COR-L47 (cell line): ENCODE measurements around the gene BCAS1.

Experiments
- DNase-seq: peaks from one replicate; lab custom pipeline; 2025; lab: John Stamatoyannopoulos, UW

BCAS1 gene

DNA sequence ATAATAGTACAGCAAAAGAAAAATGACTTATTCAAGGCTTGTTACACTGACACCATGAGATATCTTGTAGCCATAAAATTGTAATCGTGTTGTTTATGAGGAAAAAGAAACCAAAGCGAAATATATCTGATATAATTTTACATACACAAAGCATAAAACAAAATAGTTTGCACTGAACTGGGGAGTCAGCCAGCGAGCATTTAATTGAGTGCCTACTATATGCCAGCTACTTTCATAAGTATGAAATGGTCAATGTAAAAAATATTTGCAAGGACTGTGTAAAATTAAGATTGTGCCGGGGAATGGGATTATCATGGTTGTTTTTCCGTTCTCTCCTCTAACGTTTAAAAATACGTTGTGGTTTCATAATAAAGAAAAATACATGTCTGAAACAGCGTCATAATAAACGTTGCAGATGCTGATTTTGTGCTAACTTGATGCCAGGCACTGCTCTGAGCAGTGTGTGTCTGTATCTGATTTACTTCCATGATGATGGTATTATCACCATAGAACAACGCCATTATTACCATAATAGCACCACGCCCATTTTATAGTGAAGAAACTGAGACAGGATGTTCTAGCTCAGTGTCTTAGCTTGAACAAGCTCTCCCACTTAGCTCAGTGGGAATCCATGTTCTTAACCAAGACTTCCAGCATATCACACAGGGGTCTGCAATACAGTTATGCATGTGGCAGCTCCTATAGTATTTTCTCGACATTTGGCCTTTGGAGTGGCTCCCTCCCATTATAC is 144.6 kb downstream of the BCAS1 start:
- no peak for DNase-seq

DNA sequence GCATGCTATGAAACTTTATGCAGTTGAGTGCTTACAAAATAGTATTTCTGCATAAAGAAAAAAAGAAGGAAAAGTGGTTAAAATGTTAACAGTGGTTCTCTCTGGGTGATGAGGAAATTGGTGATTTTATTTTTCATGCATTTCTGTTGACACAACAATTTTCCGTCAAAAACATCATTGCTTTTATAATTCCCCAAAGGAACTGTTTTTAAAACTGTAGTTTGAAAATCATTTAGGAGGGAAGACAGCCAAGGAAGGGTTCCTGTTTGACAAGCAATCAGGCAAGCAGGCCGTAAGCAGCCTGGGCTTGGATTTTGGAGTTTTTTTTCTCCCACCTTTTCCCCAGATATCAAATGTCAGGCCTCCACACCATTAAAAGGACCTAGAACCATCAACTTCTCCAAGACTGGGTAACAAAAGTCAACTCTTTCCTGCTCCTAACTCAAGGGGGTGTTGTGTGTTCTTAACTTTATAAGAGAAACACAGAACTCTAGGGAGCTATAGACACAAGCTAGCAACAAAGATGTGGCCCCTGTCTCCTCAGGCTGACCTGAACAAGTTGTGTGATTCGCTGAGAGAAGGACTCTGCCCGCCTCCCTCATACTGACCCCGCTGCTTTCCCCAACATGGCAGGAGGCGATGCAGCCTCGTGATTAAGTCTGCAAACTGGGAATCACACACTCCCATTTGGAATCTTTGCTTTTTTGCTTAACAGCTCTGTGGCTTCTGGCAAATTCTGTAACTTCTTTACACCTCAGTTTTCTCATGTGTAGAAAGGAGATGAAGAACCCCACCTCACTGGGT is 146.6 kb downstream of the BCAS1 start:
- DNase-seq, result no peak

- no peak for DNase-seq
Measured at GRCh38 chr20:53922901-53923314, 147.5 kb downstream of the BCAS1 start.

DNA sequence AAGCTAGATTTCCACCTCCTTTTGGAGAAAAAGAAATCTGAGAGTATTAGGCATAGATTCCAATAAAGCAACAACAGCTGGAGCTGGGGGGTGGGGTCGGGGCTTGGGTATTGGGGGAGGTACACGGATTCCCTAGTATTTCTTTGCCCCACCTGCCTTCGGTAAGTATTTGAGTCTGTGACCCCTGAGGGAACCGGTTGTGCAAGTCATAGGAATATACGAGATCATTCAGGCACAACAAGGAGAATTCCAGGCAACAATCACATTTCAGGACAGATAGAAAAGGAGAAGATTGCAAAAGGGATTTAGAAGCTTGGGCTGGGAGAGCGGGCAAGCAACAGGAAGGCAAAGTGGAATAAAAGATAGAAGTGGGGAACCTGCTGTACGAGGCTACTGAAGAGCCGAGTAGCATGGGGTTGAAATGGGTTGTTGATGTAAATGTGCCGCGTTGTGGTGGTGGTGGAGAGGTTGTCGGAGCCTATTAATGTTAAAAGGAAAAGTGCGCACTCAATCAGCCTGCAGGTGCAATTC is 148.9 kb downstream of the BCAS1 start:
- no peak for DNase-seq

DNA sequence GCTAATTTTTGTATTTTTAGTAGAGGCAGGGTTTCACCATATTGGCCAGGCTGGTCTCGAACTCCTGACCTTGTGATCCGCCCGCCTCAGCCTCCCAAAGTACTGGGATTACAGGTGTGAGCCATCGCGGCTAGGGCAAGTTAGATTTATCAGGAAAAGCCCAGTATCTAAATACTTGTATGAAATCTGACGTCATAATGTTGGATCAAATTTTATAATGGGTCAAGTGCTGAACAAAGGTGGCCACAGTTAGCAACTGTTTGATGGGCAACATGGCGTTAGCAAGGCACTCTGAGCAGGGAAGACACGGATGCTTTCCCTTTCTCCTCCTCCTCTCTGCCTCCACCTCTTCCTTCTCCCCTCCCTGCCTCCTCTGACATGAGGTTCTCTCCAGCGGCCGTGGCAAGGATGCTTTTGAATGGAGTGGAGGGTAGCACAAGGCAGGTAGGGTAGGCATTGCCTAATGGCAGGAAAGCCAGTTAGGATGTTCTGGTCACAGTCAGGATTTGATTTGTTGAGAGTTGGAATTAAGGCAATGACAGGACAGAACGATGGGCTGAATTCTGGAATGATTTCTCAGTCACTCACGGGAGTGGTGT is 149.6 kb downstream of the BCAS1 start:
- no peak for DNase-seq

- no peak for DNase-seq
Measured at GRCh38 chr20:53919886-53920285, 150.5 kb downstream of the BCAS1 start.

GRCh38 chr20:53918949-53919361 is 151.4 kb downstream of the BCAS1 start:
- no peak for DNase-seq

GRCh38 chr20:53918020-53918311 is 152.4 kb downstream of the BCAS1 start:
- no peak for DNase-seq

- no peak for DNase-seq
Measured at GRCh38 chr20:53917145-53918019, 153.0 kb downstream of the BCAS1 start.

DNA sequence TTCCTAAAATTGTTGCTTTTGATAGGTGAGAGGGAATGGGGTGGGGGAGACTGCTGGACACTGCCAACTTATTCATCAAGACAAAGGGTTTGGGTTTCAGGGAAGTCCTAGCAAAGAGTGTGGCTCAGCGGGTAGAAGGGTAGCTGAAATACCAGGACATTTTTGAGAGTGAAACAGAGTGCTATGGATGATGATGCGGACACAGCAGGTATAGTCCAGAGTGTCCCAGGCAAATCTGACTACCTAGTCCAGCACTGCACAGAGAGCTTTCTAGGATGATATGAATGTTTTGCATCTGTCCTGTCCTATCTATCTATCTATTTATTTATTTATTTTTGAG is 154.3 kb downstream of the BCAS1 start:
- no peak for DNase-seq

DNA sequence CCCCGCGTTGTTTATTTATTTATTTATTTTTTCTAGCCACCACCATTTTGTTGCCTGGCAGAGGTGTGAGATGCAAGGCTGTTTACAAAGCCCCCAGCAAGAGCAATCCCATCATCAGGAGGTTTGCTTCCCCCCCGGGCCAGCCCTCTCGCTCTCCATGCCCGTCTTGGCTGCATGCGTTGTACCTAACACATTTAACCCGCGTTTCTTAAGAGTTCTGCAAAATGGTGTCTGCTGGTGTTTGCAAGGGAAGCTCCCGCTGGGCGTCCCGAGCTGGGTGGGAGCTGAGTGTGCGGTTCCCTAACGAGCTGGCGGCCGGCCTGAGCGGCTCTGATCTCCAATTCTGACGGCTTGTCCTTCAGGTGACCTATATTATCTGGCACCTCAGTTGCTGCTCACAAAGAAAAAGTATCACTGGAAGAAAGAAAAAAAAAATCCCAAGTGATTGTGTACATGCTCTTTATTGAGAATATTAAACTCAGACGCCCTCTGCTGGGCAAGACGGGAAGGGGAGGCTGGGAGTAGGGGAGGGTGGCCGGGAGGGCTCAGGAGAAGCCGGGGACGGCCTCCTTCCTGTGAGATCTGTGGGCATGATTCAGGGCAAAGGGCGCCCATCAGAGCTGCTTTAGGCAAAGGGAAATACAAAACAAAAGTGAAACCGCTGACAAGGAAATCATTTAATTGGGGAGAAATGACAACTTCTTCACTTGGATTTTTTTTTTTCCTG is 154.8 kb downstream of the BCAS1 start:
- DNase-seq, result peak; percentile 26

DNA sequence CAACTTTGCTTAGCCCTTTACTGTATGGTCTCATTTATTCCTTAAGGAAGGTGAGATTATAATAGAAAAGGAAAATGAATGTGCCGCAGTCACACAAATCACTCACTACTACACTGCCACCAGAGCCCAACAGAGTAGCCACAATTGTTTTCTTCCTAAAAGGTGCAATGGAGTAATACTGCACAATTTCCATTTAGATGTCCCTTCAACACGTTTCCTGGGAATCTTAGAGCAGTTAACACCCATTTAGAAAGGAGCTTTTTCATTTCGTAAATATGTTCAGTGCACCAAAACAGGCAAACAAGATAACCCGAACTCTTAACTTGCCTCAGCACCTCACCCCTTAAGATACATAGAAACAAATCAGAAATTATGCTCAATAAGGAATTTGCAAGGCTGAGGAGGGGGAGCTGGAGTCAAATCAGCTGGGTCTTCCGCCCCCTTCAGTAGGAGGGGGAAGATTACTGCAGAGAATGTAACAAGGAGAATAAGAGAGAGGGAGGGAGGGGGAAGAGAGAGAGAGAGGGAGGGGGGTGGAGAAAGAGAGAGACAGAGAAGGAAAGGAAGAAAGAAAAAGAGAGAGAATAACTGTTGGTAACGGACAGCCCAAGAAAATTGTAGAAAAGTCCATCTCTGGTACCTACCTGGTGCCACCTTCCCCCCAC is 155.5 kb downstream of the BCAS1 start:
- no peak for DNase-seq

DNA sequence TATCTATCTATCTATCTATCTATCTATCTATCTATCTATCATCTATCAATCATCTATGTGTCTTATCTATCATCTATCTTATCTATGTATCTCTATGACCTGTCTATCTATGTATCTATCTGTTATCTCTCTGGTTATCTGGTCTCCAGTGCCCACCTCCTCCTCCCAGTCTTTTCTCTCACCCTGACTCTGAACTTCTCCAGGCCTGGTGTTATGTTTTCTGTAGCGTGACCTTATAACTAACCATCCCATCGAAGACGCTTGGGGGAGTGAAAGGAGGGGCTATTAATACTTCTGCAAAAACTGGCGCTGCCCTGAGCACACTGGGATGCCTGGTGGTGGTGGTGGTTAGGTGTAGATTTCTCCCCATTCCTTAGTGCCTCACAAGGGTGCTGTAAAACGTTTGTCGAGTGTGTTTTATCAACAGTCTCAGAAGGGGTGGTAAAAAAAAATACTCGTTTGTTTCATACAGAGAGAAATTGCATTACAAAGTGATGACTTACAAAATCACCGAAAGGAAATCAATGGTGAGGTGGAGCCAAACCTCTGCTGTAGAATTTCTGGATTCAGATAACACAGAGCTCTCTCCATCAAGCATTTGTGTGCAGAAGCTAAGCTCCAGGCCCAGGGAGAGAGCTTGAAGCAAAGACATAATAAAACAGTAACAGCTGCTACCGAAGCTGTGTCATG is 156.2 kb downstream of the BCAS1 start:
- no peak for DNase-seq

DNA sequence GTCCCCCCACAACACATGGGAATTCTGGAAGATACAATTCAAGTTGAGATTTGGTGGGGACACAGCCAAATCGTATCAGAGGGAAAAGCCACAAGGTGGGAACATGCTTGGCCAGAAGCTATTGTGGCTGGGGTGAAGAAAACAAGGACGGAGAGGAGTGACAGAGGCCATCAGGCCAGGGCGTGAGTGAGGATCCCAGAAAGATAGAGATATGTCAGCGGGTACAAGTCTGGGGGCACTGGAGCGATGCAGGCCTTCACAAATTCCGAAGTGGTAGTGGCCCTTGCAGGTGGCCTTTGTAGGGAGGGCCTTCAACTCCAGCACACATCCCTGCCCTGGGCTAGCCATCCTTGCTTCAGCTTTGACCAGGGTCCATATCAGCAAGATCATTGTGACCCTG is 159.1 kb downstream of the BCAS1 start:
- DNase-seq, result no peak

DNA sequence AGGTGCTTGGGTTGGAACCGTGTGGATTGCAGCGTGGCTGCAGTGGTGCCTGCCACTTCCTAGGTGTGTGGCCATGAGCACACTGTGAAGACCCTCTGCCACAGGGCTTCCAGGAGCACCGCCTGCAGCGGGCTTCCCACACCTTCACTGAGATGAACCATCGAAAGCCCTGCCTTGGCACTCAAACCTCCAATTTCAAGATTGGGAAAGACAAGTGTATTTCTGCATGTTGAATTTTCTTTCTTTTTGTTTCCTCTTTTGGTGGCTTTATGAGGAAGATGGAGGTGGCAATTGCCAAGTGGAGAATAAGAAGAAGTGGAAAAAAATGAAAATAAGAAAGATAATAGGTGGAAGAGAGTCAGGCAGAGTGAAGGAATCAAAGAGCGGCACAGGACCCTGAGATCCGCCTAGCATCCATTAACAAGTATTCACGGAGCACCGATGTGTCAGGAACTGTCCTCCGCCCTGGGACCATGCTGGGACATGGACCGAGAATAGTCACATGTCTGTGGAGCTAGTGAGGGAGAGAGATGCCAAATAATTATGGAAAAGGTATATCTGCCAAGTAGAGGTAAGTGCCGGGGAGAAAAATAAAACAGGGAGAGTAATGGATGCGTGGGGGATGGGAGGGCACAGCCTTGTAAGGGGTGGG is 159.9 kb downstream of the BCAS1 start:
- no peak for DNase-seq

DNA sequence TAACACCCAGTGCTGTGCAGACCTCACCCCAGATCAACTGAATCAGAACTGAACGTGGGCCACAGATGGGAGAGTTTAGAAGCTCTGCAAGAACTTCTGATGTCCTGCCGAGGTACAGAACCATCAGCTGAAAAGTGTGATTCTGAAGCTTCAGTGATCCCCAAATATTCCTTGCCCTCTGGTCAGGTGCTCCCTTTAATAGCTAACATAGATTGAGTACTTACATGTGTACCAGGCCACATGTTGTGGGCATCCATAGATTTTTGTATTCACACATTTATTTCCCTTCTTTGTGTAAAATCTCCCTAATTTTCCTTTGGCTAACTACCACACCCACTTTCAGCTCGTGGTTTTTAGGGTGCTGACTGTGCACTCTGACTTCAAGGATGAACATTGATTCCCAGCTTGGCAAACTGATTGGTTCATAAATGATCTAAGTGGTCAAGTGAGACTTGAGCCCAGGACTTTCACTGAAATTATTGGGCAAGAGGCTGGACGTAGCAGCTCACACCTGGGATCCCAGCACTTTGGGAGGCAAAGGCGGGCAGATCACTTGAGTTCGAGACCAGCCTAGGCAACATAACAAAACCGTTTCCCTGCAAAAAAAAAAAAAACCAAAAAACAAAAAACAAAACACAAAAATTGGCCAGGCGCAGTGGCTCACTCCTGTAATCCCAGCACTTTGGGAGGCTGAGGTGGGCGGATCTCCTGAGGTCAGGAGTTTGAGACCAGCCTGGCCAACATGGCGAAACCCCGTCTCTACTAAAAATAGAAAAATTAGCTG is 162.2 kb downstream of the BCAS1 start:
- DNase-seq, result no peak

DNA sequence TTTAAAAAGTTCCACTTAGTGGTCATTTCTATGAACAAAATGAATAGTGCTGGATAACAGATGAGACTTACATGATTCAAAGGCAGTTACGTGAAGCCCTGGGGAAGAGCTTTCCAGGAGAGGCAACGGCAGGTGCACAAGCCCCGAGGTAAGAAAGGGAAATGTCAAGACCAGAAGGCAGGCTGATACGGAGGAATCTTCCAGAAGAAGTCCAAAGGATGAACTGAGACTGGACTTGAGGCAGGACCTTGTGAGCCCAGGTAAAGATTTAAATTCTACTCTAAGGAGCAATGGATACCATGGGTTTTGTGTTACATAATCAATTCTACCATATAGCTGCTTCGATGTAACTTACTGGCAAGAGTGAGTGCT is 164.6 kb downstream of the BCAS1 start:
- no peak for DNase-seq

- no peak for DNase-seq
Measured at GRCh38 chr20:53905019-53905819, 165.2 kb downstream of the BCAS1 start.
